Upper lobe of right lung (tissue), 1 donor: Measurements from ENCODE around the gene CYP2W1. TPM values are rescaled to one million over a fixed set of nuclear protein-coding genes. Genes with fewer than 3 reads are reported as not detected.
"Not testable (repeated sequence)": the region's sequence is repeated elsewhere in the genome, so short reads cannot be mapped to it uniquely, and the experiment has no call there.

Source experiments
- ATAC-seq: fragments of 200-7000 bp; cut with Tn5 transposase; one replicate; pipeline ENCODE4 v1.9.1; 2020; ENCODE audit warnings: mild to moderate bottlenecking, moderate library complexity
- DNase-seq: peaks from one replicate; pipeline ENCODE4 v3.0.0-alpha.2; 2020
- H3K27ac ChIP-seq: fragments of 200-600 bp; one replicate; pipeline ENCODE4 v1.8.0; 2022
- H3K27me3 ChIP-seq: fragments of 200-600 bp; one replicate; pipeline ENCODE4 v1.8.0; 2022; ENCODE audit warnings: mild to moderate bottlenecking
- H3K36me3 ChIP-seq: fragments of 200-600 bp; one replicate; pipeline ENCODE4 v1.8.0; 2022
- H3K4me1 ChIP-seq: fragments of 200-600 bp; one replicate; pipeline ENCODE4 v1.8.0; 2022
- H3K4me3 ChIP-seq: fragments of 200-600 bp; one replicate; pipeline ENCODE4 v1.8.0; 2022; ENCODE audit warnings: mild to moderate bottlenecking
- H3K9me3 ChIP-seq: fragments of 200-600 bp; one replicate; pipeline ENCODE4 v1.8.0; 2022
- intact Hi-C: fragments of 100-400 bp; cut with DNase I; formaldehyde crosslinking; loops from one replicate; pipeline ENCODE4 v1.11.0; 2022
- total RNA-seq: library from RNA; stranded (reverse); fragmentation: NEBNext Ultra II Directional; extraction: Animal tissue kit (Norgen Biotek cat#: 25700); gene quantifications from one replicate; pipeline ENCODE4 v1.2.1, GENCODE V29; 2021
- TF ChIP-seq, protein P1 (sequence below): fragments of 200-600 bp; IDR thresholded peaks from one replicate; pipeline ENCODE4 v1.8.0; 2022; ENCODE audit warnings: antibody characterized with exemption
- donor health status: DM: no; HTN: yes; CAD: no; lungs with severe emphysema.

CYP2W1 gene
- total RNA-seq, 1 donor from 2014 or later: not detected

- DNase-seq (no peak), ATAC-seq (peak; percentile 2)
- TF ChIP-seq, protein P1, sequence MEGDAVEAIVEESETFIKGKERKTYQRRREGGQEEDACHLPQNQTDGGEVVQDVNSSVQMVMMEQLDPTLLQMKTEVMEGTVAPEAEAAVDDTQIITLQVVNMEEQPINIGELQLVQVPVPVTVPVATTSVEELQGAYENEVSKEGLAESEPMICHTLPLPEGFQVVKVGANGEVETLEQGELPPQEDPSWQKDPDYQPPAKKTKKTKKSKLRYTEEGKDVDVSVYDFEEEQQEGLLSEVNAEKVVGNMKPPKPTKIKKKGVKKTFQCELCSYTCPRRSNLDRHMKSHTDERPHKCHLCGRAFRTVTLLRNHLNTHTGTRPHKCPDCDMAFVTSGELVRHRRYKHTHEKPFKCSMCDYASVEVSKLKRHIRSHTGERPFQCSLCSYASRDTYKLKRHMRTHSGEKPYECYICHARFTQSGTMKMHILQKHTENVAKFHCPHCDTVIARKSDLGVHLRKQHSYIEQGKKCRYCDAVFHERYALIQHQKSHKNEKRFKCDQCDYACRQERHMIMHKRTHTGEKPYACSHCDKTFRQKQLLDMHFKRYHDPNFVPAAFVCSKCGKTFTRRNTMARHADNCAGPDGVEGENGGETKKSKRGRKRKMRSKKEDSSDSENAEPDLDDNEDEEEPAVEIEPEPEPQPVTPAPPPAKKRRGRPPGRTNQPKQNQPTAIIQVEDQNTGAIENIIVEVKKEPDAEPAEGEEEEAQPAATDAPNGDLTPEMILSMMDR: no peak
- Histone ChIP-seq H3K4me1 (peaks cover 21% of the 10 kb centered on the region), H3K36me3 (peaks cover 15% of the 10 kb centered on the region), H3K4me3 (no peak overlapping the region), H3K27me3 (no peaks in the 10 kb centered on the region), H3K9me3 (no peaks in the 10 kb centered on the region), H3K27ac (peak overlapping the region; percentile 88)
- intact Hi-C loops: no loop called here
Measured at GRCh38 chr7:1029637-1030443, 46.9 kb downstream of the CYP2W1 start.

- Histone ChIP-seq H3K27me3 (no peaks in the 10 kb centered on the region), H3K4me1 (peaks cover 21% of the 10 kb centered on the region), H3K9me3 (no peaks in the 10 kb centered on the region), H3K27ac (no peak overlapping the region), H3K4me3 (no peak overlapping the region), H3K36me3 (peaks cover 8% of the 10 kb centered on the region)
- TF ChIP-seq, protein P1: no peak
- DNase-seq: no peak
- ATAC-seq: no peak
- intact Hi-C loops: no loop called here
Measured at GRCh38 chr7:1030444-1031070, 47.6 kb downstream of the CYP2W1 start.

GRCh38 chr7:1031716-1032455 is 48.9 kb downstream of the CYP2W1 start:
- no peak for ATAC-seq

DNA sequence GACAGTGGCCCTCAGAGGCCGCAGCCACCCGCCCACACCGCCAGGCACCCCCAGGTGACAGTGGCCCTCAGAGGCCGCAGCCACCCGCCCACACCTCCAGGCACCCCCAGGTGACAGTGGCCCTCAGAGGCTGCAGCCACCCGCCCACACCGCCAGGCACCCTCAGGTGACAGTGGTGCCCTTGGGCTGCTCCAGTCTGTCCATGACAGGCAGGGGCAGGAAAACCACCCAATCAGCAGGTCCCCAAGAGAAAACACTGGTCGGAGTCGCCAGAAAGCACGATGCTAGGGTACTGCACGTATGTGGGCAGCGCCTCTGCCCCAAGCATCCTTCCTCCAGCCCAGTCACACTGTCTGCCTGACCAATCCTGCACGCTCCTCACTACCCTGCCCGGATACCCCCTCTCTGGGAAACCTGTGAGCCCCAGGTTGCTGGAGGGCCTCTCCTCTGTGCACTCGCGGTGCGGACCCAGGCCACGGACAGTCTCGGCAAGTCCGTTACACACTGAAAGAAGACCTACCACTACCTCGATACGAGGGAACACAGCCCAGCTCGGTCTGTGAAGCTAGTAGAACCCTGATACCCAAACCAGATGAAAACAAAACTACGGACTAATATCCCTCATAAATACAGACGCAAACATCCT is 49.7 kb downstream of the CYP2W1 start:
- intact Hi-C loops: no loop called here
- no peaks in the 10 kb centered on the region for H3K9me3 ChIP-seq
- no peaks in the 10 kb centered on the region for H3K36me3 ChIP-seq
- TF ChIP-seq, protein P1: no peak
- ATAC-seq (no peak), DNase-seq (no peak)
- H3K27me3 ChIP-seq: no peaks in the 10 kb centered on the region
- H3K27ac ChIP-seq: no peak overlapping the region
- H3K4me3 ChIP-seq: no peak overlapping the region
- peaks cover 9% of the 10 kb centered on the region for H3K4me1 ChIP-seq

More at GRCh38 chr7:1031716-1032455, 48.9 kb downstream of the CYP2W1 start:
- no peaks in the 10 kb centered on the region for H3K36me3 ChIP-seq
- no peak overlapping the region for H3K27ac ChIP-seq
- H3K4me3 ChIP-seq: no peak overlapping the region
- intact Hi-C loops: no loop called here
- TF ChIP-seq, protein P1: no peak
- no peaks in the 10 kb centered on the region for H3K27me3 ChIP-seq
- H3K9me3 ChIP-seq: no peaks in the 10 kb centered on the region
- H3K4me1 ChIP-seq: peaks cover 16% of the 10 kb centered on the region
- DNase-seq: no peak

- DNase-seq (no peak), ATAC-seq (no peak)
- TF ChIP-seq, protein P1: no peak
- peaks cover 9% of the 10 kb centered on the region for H3K4me1 ChIP-seq
- intact Hi-C loops: no loop called here
- H3K27ac ChIP-seq: no peak overlapping the region
- H3K27me3 ChIP-seq: no peaks in the 10 kb centered on the region
- H3K36me3 ChIP-seq: no peaks in the 10 kb centered on the region
- no peak overlapping the region for H3K4me3 ChIP-seq
- no peaks in the 10 kb centered on the region for H3K9me3 ChIP-seq
Measured at GRCh38 chr7:1033546-1034145, 50.7 kb downstream of the CYP2W1 start.

DNA sequence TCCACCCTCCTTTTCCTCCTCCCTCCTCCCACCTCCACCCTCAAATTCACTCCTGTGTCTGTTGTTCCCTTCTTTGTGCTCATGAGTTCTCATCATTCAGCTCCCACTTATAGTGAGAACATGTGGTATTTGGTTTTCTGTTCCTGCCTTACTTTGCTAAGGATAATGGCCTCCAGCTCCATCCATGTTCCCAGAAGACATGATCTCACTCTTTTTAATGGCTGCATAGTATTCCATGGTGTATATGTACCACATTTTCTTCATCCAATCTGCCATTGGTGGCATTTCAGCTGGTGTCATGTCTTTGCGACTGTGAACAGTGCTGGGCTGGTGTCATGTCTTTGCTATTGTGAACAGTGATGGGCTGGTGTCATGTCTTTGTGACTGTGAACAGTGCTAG is 51.8 kb downstream of the CYP2W1 start:
- H3K4me1 ChIP-seq, H3K27ac ChIP-seq, H3K27me3 ChIP-seq, H3K9me3 ChIP-seq, H3K36me3 ChIP-seq, ATAC-seq, intact Hi-C loops, DNase-seq, H3K4me3 ChIP-seq: not testable (repeated sequence)

- DNase-seq, H3K27me3 ChIP-seq, ATAC-seq, H3K4me1 ChIP-seq, H3K27ac ChIP-seq, H3K4me3 ChIP-seq, H3K9me3 ChIP-seq, intact Hi-C loops, H3K36me3 ChIP-seq: not testable (repeated sequence)
Measured at GRCh38 chr7:1036164-1036928, 53.4 kb downstream of the CYP2W1 start.
